Middle frontal gyrus (tissue), 1 donor: Measurements from ENCODE around the gene KIF20B.
"Not testable (repeated sequence)": the region's sequence is repeated elsewhere in the genome, so short reads cannot be mapped to it uniquely, and the experiment has no call there.

Source experiments
- DNase-seq: peaks from one replicate; pipeline ENCODE4 v3.0.0-alpha.2; 2015; ENCODE audit warnings: low spot score; ENCODE audit errors: extremely low spot score

Gene KIF20B

DNA sequence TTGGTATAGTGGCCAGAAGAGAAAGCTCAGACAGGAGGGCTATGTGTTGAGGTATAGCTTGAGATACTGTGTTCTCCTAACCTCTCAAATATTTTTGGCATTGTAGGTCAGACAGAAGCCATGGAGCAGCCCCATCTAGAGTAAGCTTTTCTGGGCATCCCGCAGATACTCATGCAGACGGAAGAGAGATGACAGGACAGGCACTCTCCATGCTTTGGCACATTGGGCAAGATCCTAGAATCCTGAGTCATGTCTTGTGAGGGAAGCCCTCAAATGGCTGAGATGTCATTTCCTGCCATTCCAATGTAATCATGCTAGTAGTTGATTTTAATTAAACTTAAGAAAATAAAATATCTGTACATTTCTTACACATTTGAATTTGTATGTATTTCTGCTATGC, 16.8 kb upstream of the KIF20B start:
- no peak for DNase-seq

DNA sequence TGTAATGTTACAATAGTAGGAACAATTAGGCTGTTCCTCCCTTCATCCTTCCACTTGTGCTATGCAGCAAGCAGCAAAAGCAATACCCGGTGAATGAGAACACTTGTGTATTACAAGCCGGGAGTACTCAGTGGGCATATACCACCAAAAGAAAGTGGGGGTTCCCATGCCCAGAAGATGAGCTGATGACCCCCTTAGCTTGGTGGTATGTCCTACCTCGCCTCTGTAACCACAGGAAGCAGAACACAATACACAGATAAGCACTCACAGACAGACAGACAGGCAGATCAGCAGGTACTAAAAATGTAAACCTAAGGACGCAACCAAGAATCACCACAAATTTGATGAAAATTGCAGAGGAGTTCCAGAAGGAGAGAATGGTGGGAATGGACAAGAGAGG, 15.5 kb upstream of the KIF20B start:
- DNase-seq = no peak

DNA sequence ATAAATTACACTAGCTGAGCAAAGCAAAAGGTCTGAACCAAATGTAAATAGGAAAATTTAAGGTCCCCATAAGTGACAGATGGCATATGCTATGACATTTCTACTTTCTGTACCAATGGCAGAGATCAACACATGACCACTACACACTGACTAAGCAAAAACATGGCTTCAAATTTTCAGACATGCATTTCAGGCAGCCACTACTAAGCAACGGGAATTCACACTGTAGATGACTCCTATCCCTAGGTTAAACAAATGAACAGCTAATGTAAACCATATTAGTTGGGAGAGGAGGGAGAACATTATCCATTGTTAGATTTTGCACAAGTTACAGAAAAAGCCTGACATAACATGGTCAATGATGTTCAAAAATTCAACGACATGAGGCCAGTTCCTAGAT, 11.4 kb upstream of the KIF20B start:
- DNase-seq = no peak

DNA sequence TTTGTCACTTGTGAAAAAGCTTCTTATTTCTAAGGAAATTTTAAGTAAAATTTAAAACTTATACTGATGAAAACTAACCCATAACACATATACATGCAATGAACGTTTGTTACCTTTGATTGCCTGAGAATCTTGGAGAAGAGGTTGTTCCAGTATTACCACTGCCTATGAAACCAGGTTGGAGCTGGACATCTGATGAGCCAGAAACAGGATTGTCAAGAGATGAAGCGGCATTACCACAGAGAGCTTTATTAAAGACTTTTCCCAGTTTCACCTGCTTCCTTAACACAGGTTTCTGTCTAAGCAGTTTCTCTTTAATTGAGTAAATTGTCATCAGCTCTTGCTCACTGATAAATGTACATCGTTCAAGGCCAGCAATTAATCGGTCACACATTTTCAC, 9.0 kb upstream of the KIF20B start:
- DNase-seq = no peak

DNA sequence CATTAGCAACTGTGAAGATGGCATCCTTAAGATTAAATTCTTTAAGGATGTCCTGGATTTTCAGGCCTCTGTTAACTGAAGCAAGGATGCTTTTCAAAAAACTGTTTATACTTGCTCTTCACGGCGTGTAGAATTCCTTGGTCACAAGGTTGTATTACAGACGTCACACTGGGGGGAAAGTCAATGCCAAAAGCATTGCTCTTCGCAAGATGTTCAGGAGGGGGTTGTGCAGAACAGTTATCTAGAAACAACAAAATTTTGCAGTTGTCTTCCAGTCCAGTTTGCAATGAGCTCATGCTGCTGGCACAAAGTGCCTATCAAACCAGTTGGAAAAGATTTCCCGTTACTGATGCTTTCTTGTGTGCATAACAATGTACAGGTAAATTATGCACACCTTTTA, 8.2 kb upstream of the KIF20B start:
- no peak for DNase-seq

DNA sequence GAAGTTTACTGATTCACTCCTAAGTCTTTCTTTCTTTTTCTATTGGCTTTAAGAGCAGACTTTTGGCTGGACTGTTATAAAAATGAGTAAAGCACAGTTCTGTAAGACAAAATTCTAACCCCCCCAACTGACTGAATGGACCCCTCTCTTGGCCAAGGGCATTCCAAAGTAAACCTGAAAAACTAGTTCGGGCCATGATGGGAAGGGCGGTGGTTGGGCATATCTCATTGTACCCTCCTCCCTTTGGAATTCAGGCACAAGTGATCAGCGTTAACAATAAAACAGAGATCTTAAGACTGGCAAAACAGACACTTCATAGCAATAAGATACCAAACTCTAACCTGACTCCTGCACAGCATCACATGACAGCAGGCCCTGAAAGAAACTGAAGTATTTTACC, 6.1 kb upstream of the KIF20B start:
- no peak for DNase-seq

DNA sequence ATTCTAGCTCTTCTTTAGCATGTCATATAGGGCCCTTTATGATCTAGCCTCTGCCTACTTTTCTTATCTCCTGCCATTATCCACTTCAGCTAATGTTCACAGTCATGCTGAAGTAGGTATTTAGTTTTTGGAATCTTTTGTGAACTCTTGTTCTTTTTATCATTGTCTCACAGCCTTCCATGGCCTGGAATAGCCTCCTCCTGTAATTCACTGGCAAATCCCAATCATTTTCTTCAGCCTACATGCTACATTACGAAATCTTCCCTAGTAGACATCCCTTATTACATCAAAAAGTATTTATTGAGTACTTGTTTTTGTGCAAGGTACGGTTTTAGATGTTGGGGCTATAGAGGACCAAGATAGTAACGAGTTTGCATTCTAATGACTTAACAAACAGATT, 3.4 kb upstream of the KIF20B start:
- DNase-seq = no peak

DNA sequence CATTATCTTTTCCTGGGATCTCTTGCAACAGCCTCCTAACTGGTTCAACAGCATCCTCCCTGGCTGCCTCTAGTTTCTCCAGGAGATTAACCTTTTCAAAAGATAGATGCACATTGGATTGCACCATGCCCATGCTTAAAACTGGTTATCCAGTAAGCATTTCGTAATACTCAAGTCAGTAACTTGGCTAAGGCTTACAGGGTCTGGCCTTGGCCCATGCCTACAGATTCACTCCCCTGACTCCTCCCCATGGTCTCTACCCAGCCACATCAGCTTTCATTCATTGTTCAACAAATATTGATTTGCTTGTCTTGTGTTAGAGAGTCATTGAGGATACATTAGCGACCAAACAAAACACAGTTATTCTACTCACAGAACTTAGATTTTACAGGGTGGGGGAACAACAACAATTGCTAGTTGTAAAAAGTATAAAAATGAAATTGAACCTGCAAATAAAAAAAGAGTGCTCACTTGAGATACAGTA, 1.8 kb upstream of the KIF20B start:
- DNase-seq = no peak

DNA sequence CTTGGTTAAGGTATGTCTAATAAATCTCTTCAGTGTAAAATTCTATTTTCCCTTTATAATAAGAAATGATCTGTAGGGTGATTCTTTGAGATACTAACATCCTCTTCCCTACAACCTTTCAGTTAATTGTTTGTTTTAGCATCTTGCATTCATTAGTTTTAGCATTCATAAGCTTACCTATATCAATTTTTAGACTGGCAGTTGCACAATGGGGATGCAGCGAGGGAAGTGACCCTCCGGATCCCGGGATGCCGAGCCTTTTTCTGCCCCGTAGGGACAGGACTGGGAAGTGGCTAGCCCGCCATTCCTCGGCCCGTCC, 508 bp upstream of the KIF20B start:
- no peak for DNase-seq

DNA sequence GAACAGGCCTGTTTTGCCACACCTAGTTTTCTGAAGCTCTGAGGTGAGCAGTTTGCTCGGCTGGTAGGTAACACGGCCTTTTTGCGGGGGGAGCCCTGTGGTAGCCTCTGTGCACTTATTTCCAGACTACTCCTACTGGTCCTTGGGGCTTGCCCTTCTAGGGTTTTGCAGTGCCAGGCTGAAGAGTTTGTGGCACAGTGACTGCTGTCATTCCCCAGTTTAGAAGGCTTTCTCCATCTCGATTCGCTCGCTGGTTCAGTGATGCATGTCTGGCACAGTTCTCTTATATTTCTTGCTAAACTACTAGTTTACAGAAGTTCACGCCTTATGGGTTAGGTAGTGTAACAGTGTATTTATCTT, 711 bp downstream of the KIF20B start:
- no peak for DNase-seq

DNA sequence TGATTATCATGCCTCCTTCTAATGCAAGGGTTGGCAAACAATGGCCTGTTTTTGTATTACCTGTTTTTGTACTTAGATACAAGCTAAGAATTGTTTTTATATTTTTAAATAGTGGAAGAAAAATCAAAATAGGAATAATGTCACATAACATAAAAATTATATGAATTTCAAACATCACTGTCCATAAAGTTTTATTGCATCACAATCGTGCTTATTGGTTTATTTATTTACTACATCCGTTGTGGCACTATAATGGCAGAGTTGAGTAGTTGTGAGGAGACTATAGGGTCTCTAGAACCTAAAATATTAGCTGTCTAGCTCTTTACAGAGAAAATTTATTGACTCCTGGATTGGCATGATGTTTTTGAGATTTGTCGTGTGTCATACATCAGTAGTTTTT, 4.1 kb downstream of the KIF20B start:
- DNase-seq = no peak

DNA sequence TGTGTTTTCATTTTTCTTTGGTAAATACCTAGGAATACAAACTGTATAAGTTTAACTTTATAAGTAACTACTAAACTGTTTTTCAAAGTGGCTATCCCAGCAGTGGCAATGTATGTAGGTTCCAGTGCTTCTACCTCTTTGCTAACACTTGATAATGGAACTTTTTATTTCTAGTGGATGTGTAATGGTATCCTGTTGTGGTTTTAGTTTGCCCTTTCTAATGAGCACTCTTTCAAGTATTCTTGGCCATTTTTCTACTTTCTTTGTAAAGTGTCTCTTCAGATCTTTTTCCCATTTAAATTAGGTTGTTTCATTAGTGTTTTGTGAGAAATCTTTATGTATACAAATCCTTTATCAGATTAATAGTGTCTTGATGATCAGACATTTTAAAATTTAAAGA, 4.6 kb downstream of the KIF20B start:
- DNase-seq = no peak

DNA sequence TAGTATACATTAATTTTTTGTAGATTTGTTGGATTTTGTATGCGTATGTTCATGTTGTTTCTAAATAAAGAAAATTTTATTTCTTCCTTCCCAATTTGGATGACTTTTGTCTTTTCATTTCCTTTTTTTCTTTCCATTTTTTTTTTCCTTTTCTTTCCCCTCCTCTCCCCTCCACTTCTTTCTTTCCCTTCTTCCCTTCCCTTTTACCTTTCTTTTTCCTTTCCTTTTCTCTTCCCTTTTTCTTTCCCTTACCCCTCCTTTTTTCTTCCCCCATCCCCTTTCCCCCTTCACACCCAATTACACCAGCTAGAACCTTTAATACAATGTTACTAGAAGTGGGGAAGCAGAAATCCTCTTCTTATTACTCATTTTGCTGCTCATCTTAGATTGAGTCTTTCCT, 6.0 kb downstream of the KIF20B start:
- no peak for DNase-seq

DNA sequence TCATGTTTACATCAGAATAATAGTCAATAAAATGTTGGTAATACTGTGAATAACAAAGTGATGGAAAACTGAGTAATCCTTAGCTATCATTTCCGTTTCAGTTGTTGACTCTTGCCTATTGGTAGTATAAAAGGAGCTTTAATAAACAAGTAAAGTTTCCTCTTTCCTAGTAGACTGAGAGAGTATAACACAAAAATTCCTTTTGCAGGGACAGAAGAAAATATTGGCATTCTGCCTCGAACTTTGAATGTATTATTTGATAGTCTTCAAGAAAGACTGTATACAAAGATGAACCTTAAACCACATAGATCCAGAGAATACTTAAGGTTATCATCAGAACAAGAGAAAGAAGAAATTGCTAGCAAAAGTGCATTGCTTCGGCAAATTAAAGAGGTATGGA, 9.4 kb downstream of the KIF20B start:
- DNase-seq = no peak

DNA sequence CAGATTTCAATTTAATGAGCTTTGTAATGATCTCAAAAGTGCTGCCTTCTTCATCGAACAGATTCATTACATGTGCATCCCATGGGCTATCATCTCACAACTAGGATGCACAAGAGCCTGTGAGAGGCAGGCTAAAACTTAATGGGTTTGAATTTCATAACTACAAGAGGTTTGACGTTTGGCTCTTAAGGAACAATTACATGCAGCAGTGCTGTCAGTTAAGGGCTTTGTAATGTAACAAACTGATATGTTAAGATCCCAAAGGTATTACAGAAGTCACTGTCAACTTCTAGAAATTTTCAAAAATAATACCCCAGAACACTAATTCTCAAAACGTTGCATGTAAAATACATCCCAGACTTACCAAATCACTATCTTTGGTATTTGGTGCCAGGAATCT, 33.2 kb downstream of the KIF20B start:
- DNase-seq = no peak

DNA sequence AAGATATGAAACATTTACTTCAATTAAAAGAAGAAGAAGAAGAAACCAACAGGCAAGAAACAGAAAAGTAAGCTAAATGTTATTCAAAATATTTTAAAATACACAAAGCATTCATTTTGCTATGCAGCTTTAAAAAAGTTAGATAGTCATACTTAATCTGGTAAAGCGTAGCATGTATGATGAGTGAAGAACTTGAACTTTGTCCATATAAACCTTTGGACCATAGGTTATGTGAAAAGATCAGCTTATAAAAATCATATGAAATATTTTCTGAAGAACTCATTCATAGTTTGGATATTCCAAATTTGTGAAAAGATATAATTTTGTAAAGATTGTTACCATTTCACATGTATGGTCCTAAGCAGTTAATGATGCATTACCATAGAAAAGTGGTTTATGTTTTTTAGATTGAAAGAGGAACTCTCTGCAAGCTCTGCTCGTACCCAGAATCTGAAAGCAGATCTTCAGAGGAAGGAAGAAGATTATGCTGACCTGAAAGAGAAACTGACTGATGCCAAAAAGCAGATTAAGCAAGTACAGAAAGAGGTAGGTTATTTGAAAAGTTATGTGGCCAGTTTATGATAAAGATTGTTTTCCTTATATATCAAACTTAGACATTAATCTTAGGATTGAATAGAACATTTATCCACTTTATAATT, 37.3 kb downstream of the KIF20B start:
- no peak for DNase-seq

DNA sequence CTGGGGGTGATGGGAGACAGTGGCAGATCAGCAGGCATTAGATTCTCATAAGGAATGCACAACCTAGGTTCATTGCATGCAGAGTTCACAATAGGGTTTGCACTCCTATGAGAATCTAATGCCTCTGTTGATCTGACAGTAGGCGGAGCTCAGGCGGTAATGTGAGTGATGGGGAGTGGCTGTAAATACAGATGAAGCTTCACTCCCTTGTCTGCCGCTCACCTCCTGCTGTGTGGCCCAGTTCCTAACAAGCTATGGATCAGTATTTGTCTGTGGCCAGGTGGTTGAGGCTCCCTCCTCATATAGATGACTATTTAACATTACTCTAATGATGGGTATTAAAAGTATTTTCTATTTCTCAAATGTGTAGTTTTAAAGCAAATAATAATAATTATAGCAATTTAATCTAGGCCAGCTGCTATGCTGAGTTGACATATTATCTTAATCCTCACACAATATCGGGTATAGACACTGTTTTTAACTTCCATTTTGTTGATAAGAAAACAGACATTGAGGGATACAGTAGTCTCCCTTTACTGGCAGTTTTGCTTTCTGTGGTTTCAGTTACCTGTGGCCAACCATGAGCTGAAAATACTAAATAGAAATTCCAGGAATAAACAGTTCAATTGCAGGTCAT, 39.9 kb downstream of the KIF20B start:
- no peak for DNase-seq

DNA sequence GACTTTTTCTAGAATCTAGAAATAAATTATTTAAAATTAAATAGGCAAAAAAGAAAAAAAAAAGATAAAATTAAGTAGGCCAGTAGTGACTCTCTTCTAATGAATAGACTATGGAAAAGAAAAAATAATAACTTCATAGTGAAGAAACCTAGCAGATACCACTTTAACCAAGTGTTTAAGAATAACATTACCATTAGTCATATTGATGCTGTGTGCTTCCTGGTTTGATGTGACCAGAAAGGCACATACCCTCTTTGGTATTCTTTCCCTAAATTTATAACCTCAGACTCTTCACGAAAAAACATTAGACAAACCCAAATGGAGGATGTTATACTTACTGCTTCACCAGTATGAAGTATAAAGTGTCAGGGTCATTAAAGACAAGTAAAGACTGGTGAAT, 42.6 kb downstream of the KIF20B start:
- no peak for DNase-seq

DNA sequence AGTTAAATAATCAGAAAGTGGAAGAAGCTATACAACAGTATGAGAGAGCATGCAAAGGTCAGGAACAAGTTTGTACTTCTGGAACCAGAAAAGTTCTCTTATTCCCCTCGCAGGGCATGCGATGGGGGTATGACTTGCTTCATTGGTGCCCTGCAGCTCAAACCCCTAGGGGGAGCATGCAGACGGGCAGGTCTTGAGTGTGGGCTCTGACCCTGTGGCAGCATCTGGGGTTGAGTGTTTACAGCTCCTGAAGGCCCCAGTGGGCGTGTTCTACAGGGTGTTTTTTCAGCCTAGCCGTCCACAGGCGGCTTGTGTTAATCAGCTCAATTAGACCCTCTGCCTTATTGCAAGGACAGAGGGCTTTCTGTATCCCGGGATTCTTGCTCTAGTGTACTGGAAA, 44.5 kb downstream of the KIF20B start:
- no peak for DNase-seq

DNA sequence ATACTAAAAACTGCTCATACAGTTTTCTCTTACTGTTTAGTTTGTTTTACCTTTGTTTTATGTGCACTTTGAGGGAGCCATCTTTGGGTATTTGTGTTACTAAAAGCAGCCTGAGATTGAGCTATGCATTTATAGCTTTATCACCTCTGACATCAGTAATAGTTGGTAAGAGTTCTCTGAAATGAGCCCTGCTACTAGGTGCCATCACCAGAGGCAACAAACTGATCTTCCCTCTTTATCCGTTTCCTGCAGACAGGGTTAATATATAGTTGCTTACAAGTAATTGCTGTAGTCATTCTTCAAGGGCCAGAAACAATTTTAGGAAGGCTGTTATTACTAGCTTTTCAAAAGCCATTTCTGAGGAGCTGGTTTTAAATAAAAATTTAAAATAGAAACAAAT, 49.1 kb downstream of the KIF20B start:
- no peak for DNase-seq

DNA sequence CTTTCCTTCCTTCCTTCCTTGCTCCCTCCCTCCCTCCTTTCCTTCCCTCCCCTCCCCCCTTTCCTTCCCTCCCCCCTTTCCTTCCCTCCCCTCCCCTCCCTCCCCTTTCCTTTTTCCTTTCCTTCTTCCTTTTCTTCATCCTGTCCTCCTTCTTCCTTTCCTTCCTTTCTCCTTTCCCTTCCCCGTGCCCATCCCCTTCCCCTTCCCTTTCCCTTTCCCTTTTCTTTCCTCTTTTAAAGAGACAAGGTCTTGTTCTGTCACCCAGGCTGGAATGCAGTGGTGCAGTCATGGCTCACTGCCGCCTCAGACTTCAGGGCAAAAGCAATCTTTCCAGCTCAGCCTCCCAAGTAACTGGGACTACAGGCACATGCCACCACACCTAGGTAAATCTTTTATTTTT, 54.0 kb downstream of the KIF20B start:
- no peak for DNase-seq

DNA sequence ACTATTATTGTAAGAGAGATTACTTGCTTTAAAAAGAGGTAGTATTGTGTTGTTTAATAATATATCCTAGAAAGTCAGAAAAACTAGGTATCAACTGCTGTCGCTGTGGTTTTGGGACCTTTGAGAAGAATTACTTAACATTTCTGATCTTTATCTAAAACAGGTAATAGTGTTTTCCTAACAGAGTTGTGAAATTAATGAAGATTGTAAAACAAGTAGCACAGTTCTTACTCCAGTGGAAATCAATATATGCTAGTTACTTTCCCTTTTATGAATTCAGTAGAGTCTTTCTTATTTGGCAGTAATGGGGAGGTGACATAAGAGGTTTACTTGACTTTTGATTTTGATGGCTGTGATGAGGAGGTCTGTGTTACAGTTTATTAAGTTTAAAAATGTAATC, 58.1 kb downstream of the KIF20B start:
- DNase-seq = no peak

DNA sequence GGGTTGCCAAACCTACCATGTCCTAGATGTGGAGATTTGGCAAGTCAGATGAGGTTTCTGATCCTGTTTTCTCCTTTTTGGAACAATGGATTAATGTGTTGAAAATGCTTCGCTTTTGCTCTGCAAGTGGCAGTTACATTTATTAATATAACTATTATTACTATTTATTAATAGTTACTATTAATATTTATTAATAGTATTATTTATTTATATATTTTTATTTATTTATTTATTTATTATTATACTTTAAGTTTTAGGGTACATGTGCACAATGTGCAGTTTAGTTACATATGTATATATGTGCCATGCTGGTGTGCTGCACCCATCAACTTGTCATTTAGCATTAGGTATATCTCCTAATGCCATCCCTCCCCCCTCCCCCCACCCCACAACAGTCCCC, 62.3 kb downstream of the KIF20B start:
- not testable (repeated sequence) for DNase-seq

DNA sequence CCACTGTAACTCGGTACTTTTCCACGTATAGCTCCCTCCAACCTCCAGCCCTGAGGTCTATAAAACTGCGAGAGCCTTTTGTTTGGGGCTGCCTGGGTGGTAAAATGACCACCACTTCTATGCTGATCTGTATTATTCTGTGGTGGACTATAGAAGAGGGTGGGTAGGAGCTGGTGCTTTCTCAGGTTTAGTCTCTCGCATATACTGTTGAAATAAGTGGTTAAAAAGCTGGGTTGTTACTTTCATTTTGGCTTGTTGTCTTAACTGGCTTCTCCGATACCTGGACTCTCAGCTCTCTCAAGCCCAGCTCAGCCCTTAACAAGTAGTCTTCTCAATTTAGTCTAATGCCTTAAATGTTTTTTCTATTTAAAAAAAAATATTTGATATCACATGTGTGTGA, 70.3 kb downstream of the KIF20B start:
- DNase-seq = no peak
